IMR-90 (cell line): ENCODE data around the gene TEAD1. TPM values are rescaled to one million over a fixed set of nuclear protein-coding genes. Genes with fewer than 3 reads are reported as not detected.

Experiments used
- ATAC-seq: fragments of 200-7000 bp; cut with Tn5 transposase; 2 replicates; pipeline ENCODE4 v1.9.1; 2020; ENCODE audit warnings: low read depth, mild to moderate bottlenecking, moderate library complexity
- BruUV-seq: library from RNA; stranded (reverse); fragments of 400-500 nt; replicated peaks from 2 replicates; lab custom pipeline; 2021; lab: Mats Ljungman, UMichigan
- CTCF ChIA-PET: fragments of 300-600 bp; formaldehyde crosslinking; extraction: SDS; loops from one replicate; lab custom pipeline; 2021; ENCODE audit warnings: antibody characterized with exemption; lab: Yijun Ruan, JAX
- POLR2A ChIA-PET: fragments of 300-600 bp; sonication (Branson Sonifier 250); formaldehyde crosslinking; loops from one replicate; lab custom pipeline; 2022; ENCODE audit warnings: antibody characterized with exemption; ENCODE audit not compliant: unreplicated experiment; lab: Charles Lee
- DNase-seq: peaks from one replicate; pipeline ENCODE4 v3.0.0; 2013
- H2AFZ ChIP-seq: replicated peaks from 2 replicates; pipeline ENCODE3; 2013; ENCODE audit warnings: low read length, mild to moderate bottlenecking; ENCODE audit not compliant: poor library complexity
- H2AK5ac ChIP-seq: 2 replicates; pipeline ENCODE4 v1.6.1; 2013; ENCODE audit warnings: low read depth, low read length, inconsistent platforms
- H2AK9ac ChIP-seq: replicated peaks from 2 replicates; pipeline ENCODE3; 2013; ENCODE audit warnings: mild to moderate bottlenecking, low read depth, low read length, moderate library complexity; ENCODE audit not compliant: poor library complexity
- H2BK120ac ChIP-seq: 2 replicates; pipeline ENCODE4 v1.6.1; 2013; ENCODE audit warnings: low read depth, low read length, inconsistent platforms
- H2BK15ac ChIP-seq: 3 replicates; pipeline ENCODE4 v1.6.1; 2013; ENCODE audit warnings: low read depth, low read length, inconsistent platforms
- H2BK20ac ChIP-seq: 2 replicates; pipeline ENCODE4 v1.6.1; 2013; ENCODE audit warnings: low read depth, mild to moderate bottlenecking, inconsistent platforms, low read length, moderate library complexity
- H2BK5ac ChIP-seq: 2 replicates; pipeline ENCODE4 v1.6.1; 2013; ENCODE audit warnings: mild to moderate bottlenecking, low read depth, low read length, inconsistent platforms; ENCODE audit not compliant: poor library complexity, severe bottlenecking
- H3K14ac ChIP-seq: replicated peaks from 2 replicates; pipeline ENCODE4 v1.6.1; 2013; ENCODE audit warnings: low read depth, low read length, inconsistent platforms
- H3K18ac ChIP-seq: 2 replicates; pipeline ENCODE4 v1.6.1; 2013; ENCODE audit warnings: low read depth, low read length, control low read depth
- H3K23ac ChIP-seq: 2 replicates; pipeline ENCODE4 v1.6.1; 2013; ENCODE audit warnings: low read depth, low read length, inconsistent platforms
- H3K27ac ChIP-seq: 2 replicates; pipeline ENCODE4 v1.5.1; 2013; ENCODE audit warnings: mild to moderate bottlenecking, control low read depth, low read length; ENCODE audit not compliant: insufficient read depth
- H3K27me3 ChIP-seq: 2 replicates; pipeline ENCODE4 v1.6.1; 2013; ENCODE audit warnings: low read length; ENCODE audit not compliant: control insufficient read depth, insufficient read depth
- H3K36me3 ChIP-seq: 2 replicates; pipeline ENCODE4 v1.6.1; 2013; ENCODE audit warnings: low read length, mixed read lengths; ENCODE audit not compliant: control insufficient read depth, insufficient read depth
- H3K4ac ChIP-seq: 2 replicates; pipeline ENCODE4 v1.6.1; 2013; ENCODE audit warnings: low read depth, low read length, inconsistent platforms
- H3K4me1 ChIP-seq: 2 replicates; pipeline ENCODE4 v1.6.1; 2013; ENCODE audit warnings: low read length, mixed read lengths; ENCODE audit not compliant: control insufficient read depth, insufficient read depth
- H3K4me2 ChIP-seq: 2 replicates; pipeline ENCODE4 v1.6.1; 2013; ENCODE audit warnings: low read depth, mild to moderate bottlenecking, control low read depth, low read length, moderate library complexity
- H3K4me3 ChIP-seq: 2 replicates; pipeline ENCODE4 v1.5.1; 2013; ENCODE audit warnings: low read depth, mild to moderate bottlenecking, control low read depth, low read length, moderate library complexity; ENCODE audit not compliant: insufficient read depth
- H3K56ac ChIP-seq: 2 replicates; pipeline ENCODE4 v1.6.1; 2013; ENCODE audit warnings: low read length, inconsistent platforms; ENCODE audit not compliant: insufficient read depth; ENCODE audit errors: extremely low read depth
- H3K79me1 ChIP-seq, 2 experiments: 2 replicates each; pipeline ENCODE4 v1.6.1; 2013; ENCODE audit warnings: low read length in 2 of 2, inconsistent platforms in 1 of 2, low read depth in 1 of 2
- H3K9ac ChIP-seq: 2 replicates; pipeline ENCODE4 v1.6.1; 2013; ENCODE audit warnings: low read depth, low read length, control low read depth
- H3K9me1 ChIP-seq: 2 replicates; pipeline ENCODE4 v1.6.1; 2013; ENCODE audit warnings: low read length, inconsistent platforms; ENCODE audit not compliant: insufficient read depth
- H3K9me3 ChIP-seq: 2 replicates; pipeline ENCODE4 v1.6.1; 2013; ENCODE audit warnings: low read length; ENCODE audit not compliant: control insufficient read depth, insufficient read depth
- H4K20me1 ChIP-seq: 2 replicates; pipeline ENCODE4 v1.6.1; 2013; ENCODE audit warnings: low read length, inconsistent platforms; ENCODE audit not compliant: insufficient read depth
- H4K5ac ChIP-seq: 2 replicates; pipeline ENCODE4 v1.6.1; 2013; ENCODE audit warnings: mild to moderate bottlenecking, low read depth, low read length, control low read depth
- H4K8ac ChIP-seq, 2 experiments: 2 replicates each; pipeline ENCODE4 v1.6.1; 2013; ENCODE audit warnings: low read depth in 2 of 2, low read length in 2 of 2, control low read depth in 1 of 2, inconsistent platforms in 1 of 2
- H4K91ac ChIP-seq: 2 replicates; pipeline ENCODE4 v1.6.1; 2013; ENCODE audit warnings: low read depth, low read length, inconsistent platforms; ENCODE audit not compliant: insufficient read depth
- BHLHE40 ChIP-seq: fragments of 150-350 bp; IDR thresholded peaks from 2 replicates; pipeline ENCODE4 v1.6.1; 2016; ENCODE audit warnings: mild to moderate bottlenecking, low read depth, low read length
- MAFK ChIP-seq: IDR thresholded peaks from 2 replicates; pipeline ENCODE4 v1.6.1; 2012; ENCODE audit warnings: low read depth, low read length, improper control_type of control experiment
- MXI1 ChIP-seq: IDR thresholded peaks from 2 replicates; pipeline ENCODE4 v1.6.1; 2012; ENCODE audit warnings: low read depth, mild to moderate bottlenecking, low read length, moderate library complexity, borderline replicate concordance
- NFE2L2 ChIP-seq: fragments of 150-350 bp; IDR thresholded peaks from 2 replicates; pipeline ENCODE4 v1.6.1; 2016; ENCODE audit warnings: low read depth, mild to moderate bottlenecking, low read length
- POLR2A ChIP-seq: IDR thresholded peaks from 2 replicates; pipeline ENCODE4 v1.6.1; 2012; ENCODE audit warnings: mild to moderate bottlenecking, low read depth, low read length
- RCOR1 ChIP-seq: IDR thresholded peaks from 2 replicates; pipeline ENCODE4 v1.6.1; 2012; ENCODE audit warnings: mild to moderate bottlenecking, low read length, improper control_type of control experiment; ENCODE audit not compliant: insufficient replicate concordance
- WGBS, 2 experiments: methylation state at CpG; one replicate each; pipeline versions ENCODE4 v1.1.5 to v1.1.7; 2013; ENCODE audit warnings: missing lambda C conversion rate in 2 of 2; ENCODE audit not compliant: insufficient read length in 1 of 2; ENCODE audit errors: extremely low coverage in 2 of 2; 5-methylcytosine and 5-hydroxymethylcytosine counted together
- dilution Hi-C: fragments of 300-500 bp; cut with HindIII; formaldehyde crosslinking; loops from one replicate; pipeline ENCODE4 v1.14.3; 2018; ENCODE audit warnings: low sequenced_read_pairs; ENCODE audit not compliant: unreplicated experiment
- in situ Hi-C: fragments of 300-500 bp; cut with MboI; formaldehyde crosslinking; loops from 3 replicates; pipeline ENCODE4 v1.14.3; 2019; ENCODE audit warnings: low sequenced_read_pairs, inconsistent platforms, mixed read lengths
- intact Hi-C: fragments of 100-400 bp; cut with micrococcal nuclease; formaldehyde crosslinking; loops from 2 replicates; pipeline ENCODE4 v1.10.0; 2022
- polyA plus RNA-seq, 3 experiments: library from polyadenylated mRNA; depleted of rRNA; stranded (reverse); fragments of >200 nt; gene quantifications; 2 replicates each; pipeline ENCODE4 v1.2.3, GENCODE V29; 2012; ENCODE audit warnings: low replicate concordance in 1 of 3
- total RNA-seq: library from RNA; depleted of rRNA; stranded (reverse); fragments of >200 nt; gene quantifications from 2 replicates; pipeline ENCODE4 v1.2.3, GENCODE V29; 2012
- TF ChIP-seq, protein P1 (sequence below): fragments of 150-350 bp; IDR thresholded peaks from 2 replicates; pipeline ENCODE4 v1.6.1; 2017; ENCODE audit warnings: mild to moderate bottlenecking, antibody characterized with exemption, low read length, low read depth
- TF ChIP-seq, protein P2 (sequence below): conservative IDR thresholded peaks from 2 replicates; pipeline ENCODE4 v1.5.1; 2012; ENCODE audit warnings: mild to moderate bottlenecking, low read depth, low read length, improper control_type of control experiment
- TF ChIP-seq, protein P3 (sequence below): fragments of 150-350 bp; IDR thresholded peaks from 2 replicates; pipeline ENCODE4 v1.6.1; 2016; ENCODE audit warnings: low read depth, mild to moderate bottlenecking, low read length, moderate library complexity, borderline replicate concordance

TEAD1 gene
- total and polyA plus RNA-seq, 2 of the 4 experiments (the other 2 are of a cell fraction), result 51.8 to 69.2 TPM

- no peak overlapping the region for H2BK20ac ChIP-seq
- H4K91ac ChIP-seq, result no peak overlapping the region
- H3K4ac ChIP-seq, result no peak overlapping the region
- H3K27ac ChIP-seq, result no peak overlapping the region
- ATAC-seq, result peak; percentile 15; the same call in 1 of the 2 replicates
- peaks cover 51 to 96% of the 10 kb centered on the region in 2 experiments for H3K79me1 ChIP-seq
- peaks cover 25% of the 10 kb centered on the region for H3K9me1 ChIP-seq
- H4K20me1 ChIP-seq, result peaks cover 83% of the 10 kb centered on the region
- WGBS, 2 experiments, result no CpG with 5 or more reads among the region's 1 CpG
- dilution Hi-C loops, result no loop called here
- BruUV-seq, result no TSS peak
- H3K14ac ChIP-seq, result no peak overlapping the region
- H2AK9ac ChIP-seq, result no peak overlapping the region
- CTCF ChIA-PET, result no interaction called here
- no peak for DNase-seq
- intact Hi-C loops, result no loop called here
- H3K4me1 ChIP-seq, result peaks cover 8% of the 10 kb centered on the region
- TF ChIP-seq MXI1, result no peak
- no peak for TF ChIP-seq RCOR1
- TF ChIP-seq MAFK, result no peak
- no peak for TF ChIP-seq NFE2L2
- TF ChIP-seq, protein P1, sequence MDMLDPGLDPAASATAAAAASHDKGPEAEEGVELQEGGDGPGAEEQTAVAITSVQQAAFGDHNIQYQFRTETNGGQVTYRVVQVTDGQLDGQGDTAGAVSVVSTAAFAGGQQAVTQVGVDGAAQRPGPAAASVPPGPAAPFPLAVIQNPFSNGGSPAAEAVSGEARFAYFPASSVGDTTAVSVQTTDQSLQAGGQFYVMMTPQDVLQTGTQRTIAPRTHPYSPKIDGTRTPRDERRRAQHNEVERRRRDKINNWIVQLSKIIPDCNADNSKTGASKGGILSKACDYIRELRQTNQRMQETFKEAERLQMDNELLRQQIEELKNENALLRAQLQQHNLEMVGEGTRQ, result no peak
- no peak for TF ChIP-seq POLR2A
- TF ChIP-seq BHLHE40, result no peak
- TF ChIP-seq, protein P2, sequence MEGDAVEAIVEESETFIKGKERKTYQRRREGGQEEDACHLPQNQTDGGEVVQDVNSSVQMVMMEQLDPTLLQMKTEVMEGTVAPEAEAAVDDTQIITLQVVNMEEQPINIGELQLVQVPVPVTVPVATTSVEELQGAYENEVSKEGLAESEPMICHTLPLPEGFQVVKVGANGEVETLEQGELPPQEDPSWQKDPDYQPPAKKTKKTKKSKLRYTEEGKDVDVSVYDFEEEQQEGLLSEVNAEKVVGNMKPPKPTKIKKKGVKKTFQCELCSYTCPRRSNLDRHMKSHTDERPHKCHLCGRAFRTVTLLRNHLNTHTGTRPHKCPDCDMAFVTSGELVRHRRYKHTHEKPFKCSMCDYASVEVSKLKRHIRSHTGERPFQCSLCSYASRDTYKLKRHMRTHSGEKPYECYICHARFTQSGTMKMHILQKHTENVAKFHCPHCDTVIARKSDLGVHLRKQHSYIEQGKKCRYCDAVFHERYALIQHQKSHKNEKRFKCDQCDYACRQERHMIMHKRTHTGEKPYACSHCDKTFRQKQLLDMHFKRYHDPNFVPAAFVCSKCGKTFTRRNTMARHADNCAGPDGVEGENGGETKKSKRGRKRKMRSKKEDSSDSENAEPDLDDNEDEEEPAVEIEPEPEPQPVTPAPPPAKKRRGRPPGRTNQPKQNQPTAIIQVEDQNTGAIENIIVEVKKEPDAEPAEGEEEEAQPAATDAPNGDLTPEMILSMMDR, result no peak
- TF ChIP-seq, protein P3, sequence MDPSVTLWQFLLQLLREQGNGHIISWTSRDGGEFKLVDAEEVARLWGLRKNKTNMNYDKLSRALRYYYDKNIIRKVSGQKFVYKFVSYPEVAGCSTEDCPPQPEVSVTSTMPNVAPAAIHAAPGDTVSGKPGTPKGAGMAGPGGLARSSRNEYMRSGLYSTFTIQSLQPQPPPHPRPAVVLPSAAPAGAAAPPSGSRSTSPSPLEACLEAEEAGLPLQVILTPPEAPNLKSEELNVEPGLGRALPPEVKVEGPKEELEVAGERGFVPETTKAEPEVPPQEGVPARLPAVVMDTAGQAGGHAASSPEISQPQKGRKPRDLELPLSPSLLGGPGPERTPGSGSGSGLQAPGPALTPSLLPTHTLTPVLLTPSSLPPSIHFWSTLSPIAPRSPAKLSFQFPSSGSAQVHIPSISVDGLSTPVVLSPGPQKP, result no peak
- H3K18ac ChIP-seq, result no peak overlapping the region
- H3K23ac ChIP-seq, result no peak overlapping the region
- no peak overlapping the region for H4K8ac ChIP-seq
- no peak overlapping the region for H3K56ac ChIP-seq
- H2AFZ ChIP-seq, result no peak overlapping the region
- no peaks in the 10 kb centered on the region for H3K27me3 ChIP-seq
- H3K4me2 ChIP-seq, result no peak overlapping the region
- H2BK5ac ChIP-seq, result no peak overlapping the region
- peaks cover 3% of the 10 kb centered on the region; the same call in 1 of the 2 replicates for H3K36me3 ChIP-seq
- no peak overlapping the region for H2BK120ac ChIP-seq
- no peak overlapping the region for H3K4me3 ChIP-seq
- no peak overlapping the region for H2AK5ac ChIP-seq
- no peak overlapping the region for H3K9ac ChIP-seq
- no peaks in the 10 kb centered on the region for H3K9me3 ChIP-seq
- H4K5ac ChIP-seq, result no peak overlapping the region
- POLR2A ChIA-PET, result no interaction called here
- H2BK15ac ChIP-seq, result no peak overlapping the region
- in situ Hi-C loops, result no loop called here
Measured at GRCh38 chr11:12853325-12853651, 179.1 kb downstream of the TEAD1 start.
